Activated CD8-positive, alpha-beta memory T cell treated with anti-CD3 and anti-CD28 coated beads for 4 hours (primary cell): ENCODE data around the gene ZSCAN4.

ENCODE experiments used
- DNase-seq, 2 donors: peaks; one replicate each; pipeline ENCODE4 v3.0.0-alpha.2; 2020; ENCODE audit warnings: low read depth in 2 of 2

Gene ZSCAN4

GRCh38 chr19:57675881-57676280 lies 7.1 kb downstream of the ZSCAN4 start:
- no peak for DNase-seq

- DNase-seq, result no peak
Measured at GRCh38 chr19:57682226-57682766, 13.6 kb downstream of the ZSCAN4 start.

- DNase-seq, result no peak
Measured at GRCh38 chr19:57686727-57687126, 18.0 kb downstream of the ZSCAN4 start.

- DNase-seq, result no peak
Measured at GRCh38 chr19:57687363-57688010, 18.8 kb downstream of the ZSCAN4 start.

GRCh38 chr19:57688011-57688763 lies 19.5 kb downstream of the ZSCAN4 start:
- DNase-seq, result no peak

- no peak for DNase-seq
Measured at GRCh38 chr19:57689750-57690149, 21.0 kb downstream of the ZSCAN4 start.

- no peak for DNase-seq
Measured at GRCh38 chr19:57701625-57702024, 32.9 kb downstream of the ZSCAN4 start.

GRCh38 chr19:57706346-57706745 lies 37.6 kb downstream of the ZSCAN4 start:
- DNase-seq, result no peak

GRCh38 chr19:57708641-57709361 lies 40.1 kb downstream of the ZSCAN4 start, which contains the start of gene ZNF154:
TSS of gene ZNF154 (minus strand) at chr19:57709204. CDS start at chr19:57708971, 233 bp downstream.
- DNase-seq, result peak in 1 of 2 donors; percentile 32

- no peak for DNase-seq
Measured at GRCh38 chr19:57709616-57710015, 40.9 kb downstream of the ZSCAN4 start.

GRCh38 chr19:57712222-57712621 lies 43.5 kb downstream of the ZSCAN4 start:
- DNase-seq, result no peak

GRCh38 chr19:57719424-57719823 lies 50.7 kb downstream of the ZSCAN4 start:
- no peak for DNase-seq

GRCh38 chr19:57719901-57720519 lies 51.3 kb downstream of the ZSCAN4 start:
- no peak for DNase-seq

GRCh38 chr19:57720878-57721277 lies 52.1 kb downstream of the ZSCAN4 start:
- DNase-seq, result no peak
